Measurements from ENCODE around the gene NEK6.

NEK6 gene

DNA sequence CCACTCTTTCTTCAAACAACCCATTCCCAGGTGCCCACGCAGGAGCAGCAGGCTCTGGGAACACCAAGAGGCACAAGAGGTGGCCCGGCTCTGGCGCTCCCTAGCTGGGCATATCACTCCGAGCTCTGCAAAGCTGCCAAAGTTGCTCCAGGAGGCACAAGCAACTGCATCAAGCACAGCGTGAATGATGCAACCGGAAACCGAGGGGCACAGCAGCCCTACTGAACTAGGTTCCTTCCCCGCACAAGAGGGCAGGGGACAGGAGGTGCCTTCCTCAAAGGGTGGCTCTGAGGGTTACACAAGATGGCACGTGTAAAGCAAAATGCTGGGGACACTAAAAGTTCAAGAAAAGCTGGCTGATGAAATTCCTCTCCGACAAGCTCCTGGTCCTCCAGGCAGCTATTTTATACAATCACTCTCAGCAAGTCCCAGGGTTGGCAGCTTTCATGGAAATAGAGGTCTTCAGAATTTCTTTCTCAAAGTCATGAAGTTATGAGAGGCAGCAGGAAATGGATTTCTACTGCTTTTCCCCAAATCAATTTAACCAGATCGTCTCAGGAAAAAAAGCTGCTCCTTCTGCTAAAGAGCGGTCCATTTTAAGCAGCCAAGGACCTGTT lies 134.6 kb downstream of the NEK6 start:
- H3K27ac ChIP-seq (ENCODE audit: low read length) = no peak overlapping the region
- TF ChIP-seq, protein P1, sequence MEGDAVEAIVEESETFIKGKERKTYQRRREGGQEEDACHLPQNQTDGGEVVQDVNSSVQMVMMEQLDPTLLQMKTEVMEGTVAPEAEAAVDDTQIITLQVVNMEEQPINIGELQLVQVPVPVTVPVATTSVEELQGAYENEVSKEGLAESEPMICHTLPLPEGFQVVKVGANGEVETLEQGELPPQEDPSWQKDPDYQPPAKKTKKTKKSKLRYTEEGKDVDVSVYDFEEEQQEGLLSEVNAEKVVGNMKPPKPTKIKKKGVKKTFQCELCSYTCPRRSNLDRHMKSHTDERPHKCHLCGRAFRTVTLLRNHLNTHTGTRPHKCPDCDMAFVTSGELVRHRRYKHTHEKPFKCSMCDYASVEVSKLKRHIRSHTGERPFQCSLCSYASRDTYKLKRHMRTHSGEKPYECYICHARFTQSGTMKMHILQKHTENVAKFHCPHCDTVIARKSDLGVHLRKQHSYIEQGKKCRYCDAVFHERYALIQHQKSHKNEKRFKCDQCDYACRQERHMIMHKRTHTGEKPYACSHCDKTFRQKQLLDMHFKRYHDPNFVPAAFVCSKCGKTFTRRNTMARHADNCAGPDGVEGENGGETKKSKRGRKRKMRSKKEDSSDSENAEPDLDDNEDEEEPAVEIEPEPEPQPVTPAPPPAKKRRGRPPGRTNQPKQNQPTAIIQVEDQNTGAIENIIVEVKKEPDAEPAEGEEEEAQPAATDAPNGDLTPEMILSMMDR (IDR thresholded peaks at IDR 0.05; ENCODE audit: low read depth, low read length) = no peak
- TF ChIP-seq EZH2phosphoT487 (IDR thresholded peaks at IDR 0.05; ENCODE audit: low read depth) = no peak
- H3K4me3 ChIP-seq (ENCODE audit: low read length) = no peak overlapping the region
- peaks cover 15% of the 10 kb centered on the region for H3K4me1 ChIP-seq (ENCODE audit: low read length)
- H2AFZ ChIP-seq (ENCODE audit: low read depth, low read length) = no peak overlapping the region
- H3K4me2 ChIP-seq (ENCODE audit: low read length) = no peak overlapping the region
- H3K27me3 ChIP-seq (ENCODE audit: low read depth, low read length) = no peaks in the 10 kb centered on the region
- H3K9me3 ChIP-seq (ENCODE audit: insufficient read depth, low read length) = no peaks in the 10 kb centered on the region
- H3K79me2 ChIP-seq (ENCODE audit: low read length) = peaks cover 95% of the 10 kb centered on the region
- H4K20me1 ChIP-seq (ENCODE audit: insufficient read depth, low read length) = peaks cover 43% of the 10 kb centered on the region
- no peak overlapping the region for H3K9ac ChIP-seq (ENCODE audit: low read length)
- H3K36me3 ChIP-seq (replicated peaks; ENCODE audit: low read depth, low read length) = peaks cover 36% of the 10 kb centered on the region

DNA sequence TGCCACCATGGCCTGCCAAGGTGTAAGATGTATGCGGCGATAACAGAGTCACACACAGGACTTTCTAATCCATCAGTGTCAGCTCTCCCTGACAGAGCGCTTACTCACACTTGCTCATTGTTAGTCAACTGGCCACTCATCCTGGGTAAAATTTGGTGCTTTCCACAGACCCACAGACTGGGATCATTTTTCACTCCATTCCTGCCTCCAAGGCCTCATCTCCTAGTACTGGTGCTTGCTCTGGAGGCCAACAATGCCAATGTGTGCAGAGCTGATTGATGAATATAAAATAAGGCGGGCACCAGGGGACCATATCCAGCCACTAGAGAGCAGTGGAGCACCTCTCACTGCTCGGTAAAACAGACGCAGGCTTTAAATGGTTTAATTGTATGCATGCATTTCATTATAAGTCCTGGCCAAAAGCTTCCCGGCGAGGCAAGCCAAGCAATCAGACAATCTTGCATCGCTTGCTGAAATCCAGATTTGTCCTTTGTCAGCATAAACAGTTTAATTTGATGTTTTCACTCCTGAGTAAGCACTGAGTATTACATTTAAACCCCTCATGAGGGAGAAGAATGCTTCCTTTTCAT lies 135.2 kb downstream of the NEK6 start:
- H3K79me2 ChIP-seq (ENCODE audit: low read length) = peaks cover 94% of the 10 kb centered on the region
- no peaks in the 10 kb centered on the region for H3K27me3 ChIP-seq (ENCODE audit: low read depth, low read length)
- TF ChIP-seq, protein P1 (IDR thresholded peaks at IDR 0.05; ENCODE audit: low read depth, low read length) = peak; percentile 17; the same call in 1 of the 2 replicates
- TF ChIP-seq EZH2phosphoT487 (IDR thresholded peaks at IDR 0.05; ENCODE audit: low read depth) = no peak
- no peak overlapping the region for H2AFZ ChIP-seq (ENCODE audit: low read depth, low read length)
- H4K20me1 ChIP-seq (ENCODE audit: insufficient read depth, low read length) = peaks cover 37% of the 10 kb centered on the region
- H3K4me2 ChIP-seq (ENCODE audit: low read length) = no peak overlapping the region
- peaks cover 36% of the 10 kb centered on the region for H3K36me3 ChIP-seq (replicated peaks; ENCODE audit: low read depth, low read length)
- no peak overlapping the region for H3K4me3 ChIP-seq (ENCODE audit: low read length)
- peaks cover 9% of the 10 kb centered on the region for H3K4me1 ChIP-seq (ENCODE audit: low read length)
- H3K9ac ChIP-seq (ENCODE audit: low read length) = no peak overlapping the region
- H3K27ac ChIP-seq (ENCODE audit: low read length) = no peak overlapping the region
- no peaks in the 10 kb centered on the region for H3K9me3 ChIP-seq (ENCODE audit: insufficient read depth, low read length)

DNA sequence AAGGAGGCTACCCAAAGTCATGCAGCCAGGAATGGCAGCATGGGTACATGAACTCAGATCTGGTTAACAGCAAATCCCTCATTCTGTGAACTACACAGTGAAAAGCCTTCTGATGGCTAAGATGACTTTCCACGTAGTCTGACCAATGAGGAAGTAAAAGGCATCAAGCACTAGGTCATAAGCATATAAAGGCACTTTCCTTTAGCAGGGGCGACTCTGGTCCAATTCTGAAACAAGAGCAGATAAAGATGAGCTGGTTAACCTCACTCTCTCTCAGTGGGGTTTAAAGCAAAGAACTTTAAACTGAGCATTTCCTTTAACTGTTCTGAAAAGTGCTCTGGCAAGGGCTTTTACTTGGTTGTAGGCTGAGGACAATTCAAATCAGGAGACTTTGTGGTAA lies 136.4 kb downstream of the NEK6 start:
- Histone ChIP-seq H4K20me1 (ENCODE audit: insufficient read depth, low read length) (peaks cover 29% of the 10 kb centered on the region), H3K79me2 (ENCODE audit: low read length) (peaks cover 90% of the 10 kb centered on the region), H3K4me2 (ENCODE audit: low read length) (no peak overlapping the region)

DNA sequence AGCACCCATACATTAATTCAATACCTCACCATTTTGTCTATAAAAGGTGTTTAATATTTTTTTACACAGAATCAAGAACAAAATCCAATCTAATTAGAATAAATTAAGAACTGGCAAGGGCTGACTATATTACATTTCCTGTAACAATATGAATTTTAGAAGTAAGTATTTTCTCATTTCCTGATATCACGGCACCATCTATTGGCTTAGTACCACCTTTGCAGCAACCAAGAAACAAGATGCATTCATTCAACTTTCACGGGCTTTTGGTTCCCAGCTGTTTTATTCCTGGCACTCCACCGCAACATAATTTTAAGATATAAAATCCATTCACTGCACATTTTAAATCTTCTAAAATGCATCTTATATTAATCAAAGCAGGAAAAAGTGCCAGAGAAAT lies 136.8 kb downstream of the NEK6 start:
- TF ChIP-seq, protein P1 (IDR thresholded peaks at IDR 0.05; ENCODE audit: low read depth, low read length) = peak; percentile 16; the same call in 1 of the 2 replicates
- TF ChIP-seq EZH2phosphoT487 (IDR thresholded peaks at IDR 0.05; ENCODE audit: low read depth) = no peak
- H3K36me3 ChIP-seq (replicated peaks; ENCODE audit: low read depth, low read length) = peaks cover 36% of the 10 kb centered on the region
- no peak overlapping the region for H3K4me2 ChIP-seq (ENCODE audit: low read length)
- H2AFZ ChIP-seq (ENCODE audit: low read depth, low read length) = no peak overlapping the region
- no peaks in the 10 kb centered on the region for H3K27me3 ChIP-seq (ENCODE audit: low read depth, low read length)
- H3K9ac ChIP-seq (ENCODE audit: low read length) = no peak overlapping the region
- no peak overlapping the region for H3K27ac ChIP-seq (ENCODE audit: low read length)
- peaks cover 90% of the 10 kb centered on the region for H3K79me2 ChIP-seq (ENCODE audit: low read length)
- peaks cover 25% of the 10 kb centered on the region for H4K20me1 ChIP-seq (ENCODE audit: insufficient read depth, low read length)
- H3K4me1 ChIP-seq (ENCODE audit: low read length) = peaks cover 7% of the 10 kb centered on the region
- no peak overlapping the region for H3K4me3 ChIP-seq (ENCODE audit: low read length)
- H3K9me3 ChIP-seq (ENCODE audit: insufficient read depth, low read length) = no peaks in the 10 kb centered on the region

More for the DNA sequence above, 136.4 kb downstream of the NEK6 start:
- no peak overlapping the region for H3K9ac ChIP-seq (ENCODE audit: low read length)
- H3K36me3 ChIP-seq (replicated peaks; ENCODE audit: low read depth, low read length) = peaks cover 36% of the 10 kb centered on the region
- H3K27ac ChIP-seq (ENCODE audit: low read length) = no peak overlapping the region
- TF ChIP-seq EZH2phosphoT487 (IDR thresholded peaks at IDR 0.05; ENCODE audit: low read depth) = no peak
- TF ChIP-seq, protein P1 (IDR thresholded peaks at IDR 0.05; ENCODE audit: low read depth, low read length) = no peak
- H3K9me3 ChIP-seq (ENCODE audit: insufficient read depth, low read length) = no peaks in the 10 kb centered on the region
- peaks cover 7% of the 10 kb centered on the region for H3K4me1 ChIP-seq (ENCODE audit: low read length)
- H2AFZ ChIP-seq (ENCODE audit: low read depth, low read length) = no peak overlapping the region
- H3K4me3 ChIP-seq (ENCODE audit: low read length) = no peak overlapping the region
- H3K27me3 ChIP-seq (ENCODE audit: low read depth, low read length) = no peaks in the 10 kb centered on the region
